ENCODE results near the gene CSNK1A1.

GRCh38 chr5:149492781-149493180, 58.5 kb downstream of the CSNK1A1 start:
- TF ChIP-seq CTCF (IDR thresholded peaks at IDR 0.05 in 2 of 3, conservative IDR thresholded peaks at IDR 0.05 in 1 of 3; ENCODE audit: borderline replicate concordance in 1 of 3, insufficient read depth in 1 of 3, low read depth in 2 of 3, low read length in 2 of 3) (no peak), POLR2A (IDR thresholded peaks at IDR 0.05; ENCODE audit: borderline replicate concordance, extremely low read depth, insufficient read depth, insufficient read length) (no peak), ELF1 (IDR thresholded peaks at IDR 0.05; ENCODE audit: borderline replicate concordance, low read depth) (no peak), SRF (IDR thresholded peaks at IDR 0.05; ENCODE audit: low read depth) (no peak)
